Epithelial cell of proximal tubule (primary cell): ENCODE data around the gene MAN2A1. TPM values are rescaled to one million over a fixed set of nuclear protein-coding genes. Genes with fewer than 3 reads are reported as not detected.
"Not testable (repeated sequence)": the region's sequence is repeated elsewhere in the genome, so short reads cannot be mapped to it uniquely, and the experiment has no call there.

Experiments
- DNase-seq: peaks from one replicate; pipeline ENCODE4 v3.0.0-alpha.2; 2011; ENCODE audit warnings: low read depth
- H3K4me3 ChIP-seq: 2 replicates; pipeline ENCODE4 v1.5.1; 2011; ENCODE audit warnings: low read depth, mild to moderate bottlenecking, low read length
- CTCF ChIP-seq: conservative IDR thresholded peaks from 2 replicates; pipeline ENCODE4 v1.5.1; 2012; ENCODE audit warnings: low read depth, mild to moderate bottlenecking, low read length
- total RNA-seq: library from RNA; depleted of rRNA; stranded (reverse); fragments of >200 nt; gene quantifications from 2 replicates; pipeline ENCODE4 v1.2.3, GENCODE V29; 2015

Gene MAN2A1
- total RNA-seq, 1 donor from 2014 or later: 51.2 TPM

DNA sequence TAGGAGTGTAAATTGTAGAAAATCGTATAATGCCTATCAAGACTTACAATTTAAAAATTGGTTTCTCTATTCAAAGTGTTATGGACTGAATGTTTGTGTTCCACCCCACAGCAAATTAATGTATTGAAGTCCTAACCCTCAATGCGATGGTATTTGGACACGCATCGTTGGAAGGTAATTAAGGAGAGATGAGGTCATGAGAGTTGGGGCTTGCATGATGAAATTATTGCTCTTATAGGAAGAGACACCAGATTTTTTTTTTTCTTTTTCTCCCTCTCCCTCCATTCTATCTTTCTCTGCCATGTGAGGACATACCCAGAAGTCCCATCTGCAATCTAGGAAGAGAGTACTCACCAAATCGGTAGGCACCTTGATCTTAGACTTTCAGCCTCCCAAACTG lies 189.2 kb downstream of the MAN2A1 start:
- no peak overlapping the region for H3K4me3 ChIP-seq
- no peak for TF ChIP-seq CTCF
- DNase-seq: no peak

DNA sequence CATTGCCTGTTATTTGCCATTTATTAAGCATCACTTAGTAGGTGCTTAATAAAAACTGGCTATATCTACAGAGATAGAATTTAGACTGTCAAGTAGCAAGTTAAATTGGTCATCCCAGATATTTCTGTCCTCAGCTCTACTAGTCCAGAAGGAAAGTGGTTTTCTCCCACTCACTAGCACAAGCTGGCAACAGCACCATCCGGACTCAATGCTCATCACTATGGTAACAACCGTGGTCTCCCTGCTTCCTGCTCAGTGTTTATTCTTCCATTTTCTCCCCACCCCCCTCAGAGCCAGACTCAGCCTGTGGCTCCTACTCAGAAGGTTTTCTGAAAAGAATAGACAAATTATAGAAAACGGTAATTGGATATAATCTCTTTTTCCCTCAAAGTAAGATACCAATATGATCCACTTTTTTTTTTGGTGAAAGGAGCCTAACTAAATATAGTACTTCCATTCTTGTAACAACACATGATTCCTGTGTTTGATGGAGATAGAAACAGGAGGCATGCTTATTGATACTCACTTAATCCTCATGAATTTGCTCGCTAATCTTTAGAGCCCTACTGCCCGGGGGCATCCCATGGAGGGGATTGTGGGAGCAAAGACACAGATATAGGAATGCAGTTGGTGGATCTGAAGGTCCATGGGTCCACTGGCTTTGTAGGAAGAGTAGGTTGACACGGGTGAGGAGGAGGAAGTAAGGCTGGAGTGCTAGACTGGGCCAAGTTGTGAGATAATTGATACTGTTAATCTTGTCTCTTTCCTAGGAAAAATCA lies 191.4 kb downstream of the MAN2A1 start:
- H3K4me3 ChIP-seq: no peak overlapping the region
- no peak for TF ChIP-seq CTCF

GRCh38 chr5:109882546-109882945 lies 192.8 kb downstream of the MAN2A1 start:
- DNase-seq: no peak

More for the DNA sequence above, 191.4 kb downstream of the MAN2A1 start:
- no peak for DNase-seq

DNA sequence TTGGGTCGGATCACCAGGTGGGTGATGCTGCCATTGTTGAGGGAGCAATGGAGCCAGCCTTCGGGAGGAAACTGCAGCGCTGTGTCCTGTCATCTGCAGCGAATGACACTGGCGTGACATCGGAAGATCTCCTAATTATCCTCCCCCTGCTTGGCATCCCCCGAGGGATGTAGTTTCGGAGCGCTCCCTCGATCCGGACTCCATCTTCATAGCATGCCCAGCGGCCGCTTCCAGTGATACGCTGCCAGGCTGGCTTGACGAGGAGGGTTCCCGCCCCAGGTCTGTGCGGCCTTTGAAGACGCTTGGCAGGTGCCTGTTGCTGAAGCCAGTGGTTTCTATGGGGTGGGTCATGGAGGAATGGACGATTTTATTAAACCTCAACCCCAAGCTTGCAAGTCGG lies 194.9 kb downstream of the MAN2A1 start:
- H3K4me3 ChIP-seq: no peak overlapping the region
- no peak for TF ChIP-seq CTCF
- DNase-seq: no peak

More at GRCh38 chr5:109882546-109882945, 192.8 kb downstream of the MAN2A1 start:
- TF ChIP-seq CTCF: no peak
- no peak overlapping the region for H3K4me3 ChIP-seq

GRCh38 chr5:109885205-109885604 lies 195.5 kb downstream of the MAN2A1 start:
- no peak for TF ChIP-seq CTCF
- H3K4me3 ChIP-seq: no peak overlapping the region
- DNase-seq: no peak

GRCh38 chr5:109888989-109889388 lies 199.3 kb downstream of the MAN2A1 start:
- DNase-seq: no peak
- TF ChIP-seq CTCF: no peak
- no peak overlapping the region for H3K4me3 ChIP-seq

- not testable (repeated sequence) for H3K4me3 ChIP-seq
Measured at GRCh38 chr5:109893271-109893670, 203.5 kb downstream of the MAN2A1 start.

More at GRCh38 chr5:109893271-109893670, 203.5 kb downstream of the MAN2A1 start:
- DNase-seq: not testable (repeated sequence)
